ENCODE measurements around the gene ZNF362. TPM values are rescaled to one million over a fixed set of nuclear protein-coding genes. Genes with fewer than 3 reads are reported as not detected.

The ZNF362 gene
- total RNA-seq, 2 donors from 2014 or later, result 27.4 to 41.5 TPM

DNA sequence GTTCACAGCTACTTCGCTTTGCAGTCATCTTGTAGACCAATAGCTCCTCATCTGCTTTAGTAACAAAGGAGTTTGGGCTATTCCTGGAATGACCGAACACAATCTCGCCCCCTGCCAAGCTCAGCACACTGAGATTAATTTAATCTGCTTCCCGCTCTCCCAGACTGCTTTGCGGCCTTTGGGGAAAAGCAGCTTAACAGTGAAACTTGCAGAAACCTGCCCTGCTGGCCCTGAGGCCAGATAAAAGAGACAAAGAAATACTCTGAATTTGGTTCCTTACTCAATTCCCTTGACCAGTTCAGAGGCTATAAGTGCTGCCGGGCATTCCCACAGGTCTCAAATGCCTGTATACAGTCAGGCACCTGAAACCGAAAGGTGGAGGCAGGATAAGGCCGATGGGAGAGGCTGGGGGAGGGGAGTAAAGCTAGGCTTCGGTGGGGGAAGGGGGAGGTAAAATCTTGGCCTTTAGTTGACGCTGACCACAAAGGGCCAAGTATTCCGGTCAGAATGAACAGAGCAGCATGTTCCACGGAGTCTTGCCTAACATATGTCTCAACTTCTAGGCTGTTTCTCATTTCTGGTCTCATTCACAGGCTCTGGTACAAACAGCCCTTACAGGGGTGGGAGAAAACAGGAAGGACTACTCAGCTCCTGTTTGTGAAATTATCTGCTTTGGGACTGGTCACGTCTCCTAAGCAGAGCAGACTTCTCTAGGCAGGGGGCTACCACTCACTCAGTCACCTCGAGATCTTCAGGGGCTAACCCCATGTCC lies 82.3 kb downstream of the ZNF362 start:
- H3K9me3 Mint-ChIP-seq, result no peaks in the 10 kb centered on the region
- Histone ChIP-seq H3K9ac (ENCODE audit: extremely low read depth, low read length, poor library complexity, severe bottlenecking) (peak overlapping the region; percentile 80), H3K27me3 (ENCODE audit: control insufficient read depth, insufficient read depth, low read length, poor library complexity, severe bottlenecking) (no peaks in the 10 kb centered on the region), H3K4me3 (ENCODE audit: low read length) (peak overlapping the region; percentile 70), H3K9me3 (ENCODE audit: control insufficient read depth, low read length) (no peaks in the 10 kb centered on the region), H3K27ac (ENCODE audit: low read depth, low read length) (peak overlapping the region; percentile 97), H3K4me1 (ENCODE audit: control insufficient read depth, insufficient read depth, low read length) (peaks cover 55% of the 10 kb centered on the region), H3K36me3 (ENCODE audit: control insufficient read depth, insufficient read depth, low read length) (peaks cover 17% of the 10 kb centered on the region)
- WGBS, 2 experiments (ENCODE audit: insufficient coverage in 1 of 2, insufficient read length in 1 of 2), result 35 to 52% methylated on average over 8 to 14 of the region's 14 CpGs
- H3K4me3 Mint-ChIP-seq, result peak overlapping the region; percentile 47
- H3K36me3 Mint-ChIP-seq (ENCODE audit: low read depth), result peaks cover 22% of the 10 kb centered on the region
- peaks cover 76% of the 10 kb centered on the region for H3K4me1 Mint-ChIP-seq
- H3K27ac Mint-ChIP-seq, result peak overlapping the region; percentile 98
- DNase-seq, result peak; percentile 88
- peaks cover 39% of the 10 kb centered on the region for H3K27me3 Mint-ChIP-seq (ENCODE audit: insufficient read depth)
- TF ChIP-seq, protein P1, sequence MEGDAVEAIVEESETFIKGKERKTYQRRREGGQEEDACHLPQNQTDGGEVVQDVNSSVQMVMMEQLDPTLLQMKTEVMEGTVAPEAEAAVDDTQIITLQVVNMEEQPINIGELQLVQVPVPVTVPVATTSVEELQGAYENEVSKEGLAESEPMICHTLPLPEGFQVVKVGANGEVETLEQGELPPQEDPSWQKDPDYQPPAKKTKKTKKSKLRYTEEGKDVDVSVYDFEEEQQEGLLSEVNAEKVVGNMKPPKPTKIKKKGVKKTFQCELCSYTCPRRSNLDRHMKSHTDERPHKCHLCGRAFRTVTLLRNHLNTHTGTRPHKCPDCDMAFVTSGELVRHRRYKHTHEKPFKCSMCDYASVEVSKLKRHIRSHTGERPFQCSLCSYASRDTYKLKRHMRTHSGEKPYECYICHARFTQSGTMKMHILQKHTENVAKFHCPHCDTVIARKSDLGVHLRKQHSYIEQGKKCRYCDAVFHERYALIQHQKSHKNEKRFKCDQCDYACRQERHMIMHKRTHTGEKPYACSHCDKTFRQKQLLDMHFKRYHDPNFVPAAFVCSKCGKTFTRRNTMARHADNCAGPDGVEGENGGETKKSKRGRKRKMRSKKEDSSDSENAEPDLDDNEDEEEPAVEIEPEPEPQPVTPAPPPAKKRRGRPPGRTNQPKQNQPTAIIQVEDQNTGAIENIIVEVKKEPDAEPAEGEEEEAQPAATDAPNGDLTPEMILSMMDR (conservative IDR thresholded peaks at IDR 0.05), result no peak

DNA sequence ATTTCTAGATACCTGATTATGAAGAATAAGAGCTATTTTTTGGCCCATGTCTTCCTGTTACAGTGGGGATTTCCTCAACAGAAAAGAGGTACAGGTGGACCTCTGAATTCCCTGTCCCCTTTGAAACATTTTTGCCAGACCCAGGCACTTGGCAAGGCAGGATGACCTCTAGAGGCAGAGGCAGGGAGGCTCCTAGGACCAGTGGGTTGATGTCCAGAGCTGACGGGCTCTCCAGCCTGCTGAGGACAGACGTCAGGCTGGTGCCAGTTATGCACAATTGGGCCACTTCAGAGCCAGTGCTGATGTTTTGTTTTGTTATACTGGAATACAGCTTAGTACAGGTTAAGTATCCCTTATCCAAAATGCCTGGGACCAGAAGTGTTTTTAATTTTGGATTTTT lies 83.1 kb downstream of the ZNF362 start:
- Mint-ChIP-seq H3K4me1 (peaks cover 75% of the 10 kb centered on the region), H3K36me3 (ENCODE audit: low read depth) (peaks cover 21% of the 10 kb centered on the region), H3K4me3 (peak overlapping the region; percentile 47), H3K27me3 (ENCODE audit: insufficient read depth) (peaks cover 41% of the 10 kb centered on the region), H3K27ac (peak overlapping the region; percentile 98), H3K9me3 (no peaks in the 10 kb centered on the region)
- H3K27me3 ChIP-seq (ENCODE audit: control insufficient read depth, insufficient read depth, low read length, poor library complexity, severe bottlenecking), result no peaks in the 10 kb centered on the region
- H3K27ac ChIP-seq (ENCODE audit: low read depth, low read length), result peak overlapping the region; percentile 97
- peak overlapping the region; percentile 70 for H3K4me3 ChIP-seq (ENCODE audit: low read length)
- DNase-seq, result peak; percentile 64
- H3K9ac ChIP-seq (ENCODE audit: extremely low read depth, low read length, poor library complexity, severe bottlenecking), result peak overlapping the region; percentile 80
- TF ChIP-seq, protein P1 (conservative IDR thresholded peaks at IDR 0.05), result peak; percentile 63
- H3K4me1 ChIP-seq (ENCODE audit: control insufficient read depth, insufficient read depth, low read length), result peaks cover 54% of the 10 kb centered on the region
- H3K9me3 ChIP-seq (ENCODE audit: control insufficient read depth, low read length), result no peaks in the 10 kb centered on the region
- H3K36me3 ChIP-seq (ENCODE audit: control insufficient read depth, insufficient read depth, low read length), result peaks cover 12% of the 10 kb centered on the region
- WGBS, 2 experiments (ENCODE audit: insufficient coverage in 1 of 2, insufficient read length in 1 of 2), result 89% methylated on average over 2 of the region's 2 CpGs; no CpG with 5 or more reads in 1 of the 2 experiments

DNA sequence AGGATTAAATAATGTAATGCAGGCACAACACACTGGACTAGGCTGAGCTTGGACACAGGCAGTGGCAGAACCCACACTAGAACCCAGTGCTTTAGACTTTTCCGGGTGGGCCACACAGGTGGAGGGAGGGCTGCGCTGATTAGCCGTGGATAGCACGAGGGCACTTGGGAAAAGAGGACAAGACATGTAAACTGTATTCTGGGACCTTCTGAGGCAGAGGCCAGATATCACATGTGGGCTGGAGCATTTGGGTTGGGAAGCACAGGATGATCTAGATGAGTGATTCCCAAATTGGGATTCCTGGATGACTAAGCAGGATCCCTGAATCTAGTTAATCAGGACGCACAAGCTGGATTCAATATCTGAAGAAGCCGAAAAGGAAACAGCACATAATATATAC lies 84.9 kb downstream of the ZNF362 start:
- peaks cover 34% of the 10 kb centered on the region for H3K27me3 Mint-ChIP-seq (ENCODE audit: insufficient read depth)
- WGBS, 2 experiments (ENCODE audit: insufficient coverage in 1 of 2, insufficient read length in 1 of 2), result 92 to 96% methylated on average over 5 to 6 of the region's 6 CpGs
- H3K4me1 ChIP-seq (ENCODE audit: control insufficient read depth, insufficient read depth, low read length), result peaks cover 54% of the 10 kb centered on the region
- peak overlapping the region; percentile 52 for H3K4me3 ChIP-seq (ENCODE audit: low read length)
- H3K9ac ChIP-seq (ENCODE audit: extremely low read depth, low read length, poor library complexity, severe bottlenecking), result no peak overlapping the region
- no peaks in the 10 kb centered on the region for H3K9me3 Mint-ChIP-seq
- peak overlapping the region; percentile 12 for H3K27ac Mint-ChIP-seq
- H3K4me1 Mint-ChIP-seq, result peaks cover 73% of the 10 kb centered on the region
- H3K36me3 Mint-ChIP-seq (ENCODE audit: low read depth), result peaks cover 20% of the 10 kb centered on the region
- DNase-seq, result no peak
- H3K4me3 Mint-ChIP-seq, result no peak overlapping the region
- no peaks in the 10 kb centered on the region for H3K9me3 ChIP-seq (ENCODE audit: control insufficient read depth, low read length)
- no peak overlapping the region for H3K27ac ChIP-seq (ENCODE audit: low read depth, low read length)
- H3K27me3 ChIP-seq (ENCODE audit: control insufficient read depth, insufficient read depth, low read length, poor library complexity, severe bottlenecking), result no peaks in the 10 kb centered on the region
- H3K36me3 ChIP-seq (ENCODE audit: control insufficient read depth, insufficient read depth, low read length), result peaks cover 23% of the 10 kb centered on the region
- TF ChIP-seq, protein P1 (conservative IDR thresholded peaks at IDR 0.05), result no peak
